NK-92 (cell line): ENCODE results near the gene CPT1B.

Experiments
- DNase-seq: peaks from one replicate; lab custom pipeline; 2025; ENCODE audit not compliant: unreplicated experiment; lab: John Stamatoyannopoulos, UW

The CPT1B gene

DNA sequence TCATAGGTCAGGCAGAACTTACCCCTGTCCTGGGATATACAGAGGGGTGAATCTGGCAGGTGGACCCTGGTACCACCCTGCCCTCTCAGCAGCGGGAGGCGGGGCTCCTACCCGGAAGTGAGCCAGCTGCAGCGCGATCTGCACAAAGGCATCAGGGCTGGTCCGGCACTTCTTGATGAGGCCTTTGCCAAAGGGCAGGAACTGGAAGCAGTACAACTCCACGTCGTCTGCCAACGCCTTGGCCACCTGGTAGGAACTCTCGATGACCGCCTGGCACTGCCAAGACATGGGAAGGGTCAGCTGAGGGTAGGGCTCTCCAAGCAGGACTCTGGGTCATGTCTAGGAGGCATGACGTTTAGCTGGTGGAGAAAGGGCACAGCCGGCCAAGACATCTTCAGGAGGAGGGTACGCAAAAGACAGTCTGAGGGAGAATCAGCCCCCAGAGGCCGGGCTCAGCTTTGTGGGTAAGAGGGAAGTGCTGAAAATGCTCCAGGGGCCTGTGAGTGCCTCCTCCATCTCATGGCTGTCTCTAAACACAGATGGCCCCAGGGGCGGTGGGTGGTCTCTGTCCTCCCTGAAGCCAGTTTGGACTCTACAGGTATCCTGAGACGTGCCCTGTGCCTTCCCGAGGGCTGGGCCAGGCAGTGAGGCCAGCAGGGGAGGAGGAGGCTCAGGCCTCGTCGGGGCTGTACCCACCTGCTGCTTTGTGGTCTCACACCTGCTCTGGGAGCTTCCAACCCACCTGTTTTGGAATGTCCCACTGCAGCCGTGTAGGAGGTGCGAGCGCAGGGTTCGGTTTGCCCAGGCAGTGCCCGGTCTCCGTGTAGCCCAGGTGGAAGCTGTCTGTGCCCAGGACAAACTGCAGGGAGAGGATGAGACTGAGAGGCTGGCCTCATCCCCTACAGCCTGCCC lies 6.7 kb downstream of the CPT1B start:
- DNase-seq, result no peak

DNA sequence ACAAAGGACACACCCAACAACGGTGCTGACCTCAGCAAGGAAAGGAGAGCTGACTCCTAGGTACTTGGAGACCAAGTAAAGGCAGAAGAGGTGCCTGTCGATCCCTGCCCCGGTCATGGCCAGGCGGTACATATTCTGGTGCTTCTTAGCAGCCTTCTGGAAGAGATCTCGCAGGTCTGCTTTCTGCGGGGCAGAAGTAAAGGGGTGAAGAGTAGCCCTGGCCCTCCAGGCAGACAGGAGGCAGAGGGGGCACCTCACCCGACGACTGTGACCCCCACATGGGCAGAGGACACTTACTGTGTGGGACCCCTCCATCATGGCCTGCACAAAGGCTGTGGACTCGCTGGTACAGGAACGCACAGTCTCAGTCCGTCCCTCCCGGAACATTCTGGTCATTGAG lies 7.4 kb downstream of the CPT1B start:
- no peak for DNase-seq

DNA sequence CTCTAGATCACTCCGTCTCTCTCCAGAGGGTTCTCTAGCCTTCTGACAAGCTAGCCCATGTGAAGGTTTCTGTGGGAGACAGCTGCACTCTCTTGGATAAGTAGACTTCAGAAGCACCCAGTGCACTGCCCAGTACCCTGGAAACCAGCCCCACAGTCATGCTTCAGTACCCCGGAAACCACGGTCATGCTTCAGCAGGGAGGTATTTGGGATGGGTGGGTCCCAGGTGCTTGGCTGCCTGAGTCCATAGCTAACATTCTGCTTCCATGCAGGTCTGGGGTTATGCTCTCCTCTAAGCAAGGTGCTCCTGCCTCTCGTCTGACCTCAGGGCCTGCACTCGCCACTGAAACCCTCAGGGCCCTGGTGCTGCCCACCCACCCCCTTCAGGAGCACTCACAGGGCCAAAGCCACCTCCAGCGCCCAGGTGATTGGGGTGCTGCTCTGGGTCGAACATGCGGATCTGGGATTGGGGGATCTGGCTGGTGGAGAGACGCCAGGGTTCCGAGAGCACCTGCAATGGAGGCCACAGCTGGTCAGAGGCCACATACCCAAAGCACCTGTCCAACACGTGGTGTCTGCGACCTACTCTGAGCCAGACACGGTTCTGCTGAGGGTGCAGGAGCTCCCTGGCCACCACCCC lies 8.2 kb downstream of the CPT1B start:
- DNase-seq, result no peak

DNA sequence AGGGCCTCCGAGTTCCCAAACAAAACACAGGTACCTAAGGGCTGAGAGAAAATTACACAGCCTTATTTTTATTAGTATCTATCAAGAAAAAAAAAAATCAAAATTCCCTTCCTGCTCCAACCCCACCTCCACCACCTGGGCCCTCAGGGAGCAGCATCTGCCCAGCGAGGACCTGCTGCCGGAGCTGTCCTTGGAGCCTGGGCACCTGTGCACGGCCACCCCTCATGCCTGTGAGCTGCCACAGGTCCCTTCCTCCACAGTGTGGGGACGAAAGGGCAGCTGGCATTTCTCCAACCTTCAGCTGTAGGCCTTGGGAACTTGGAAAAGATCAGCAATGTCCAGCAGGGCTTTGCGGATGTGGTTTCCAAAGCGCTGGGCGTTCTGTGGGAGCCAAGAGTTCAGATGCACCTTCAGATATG lies 9.2 kb downstream of the CPT1B start:
- DNase-seq, result no peak

DNA sequence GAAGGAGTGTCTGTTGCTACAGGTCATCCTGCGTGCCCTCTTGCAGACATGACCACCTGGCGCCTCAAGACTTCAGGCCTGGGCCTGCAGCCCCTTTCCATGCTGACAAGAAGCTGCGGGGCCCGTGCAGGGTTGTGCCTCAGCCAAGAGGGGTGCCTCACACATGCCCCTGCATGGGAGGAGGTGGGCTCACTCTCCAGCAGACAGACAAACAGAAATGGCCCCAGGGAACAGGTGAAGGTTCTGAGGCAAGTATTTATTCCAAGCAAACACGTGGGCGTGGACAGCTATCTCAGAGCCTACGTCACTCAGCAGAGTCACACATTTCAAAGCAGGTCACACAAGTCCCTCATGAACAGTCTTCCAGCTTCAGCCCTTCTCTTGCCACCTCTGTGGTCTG lies 9.6 kb downstream of the CPT1B start:
- DNase-seq, result no peak

DNA sequence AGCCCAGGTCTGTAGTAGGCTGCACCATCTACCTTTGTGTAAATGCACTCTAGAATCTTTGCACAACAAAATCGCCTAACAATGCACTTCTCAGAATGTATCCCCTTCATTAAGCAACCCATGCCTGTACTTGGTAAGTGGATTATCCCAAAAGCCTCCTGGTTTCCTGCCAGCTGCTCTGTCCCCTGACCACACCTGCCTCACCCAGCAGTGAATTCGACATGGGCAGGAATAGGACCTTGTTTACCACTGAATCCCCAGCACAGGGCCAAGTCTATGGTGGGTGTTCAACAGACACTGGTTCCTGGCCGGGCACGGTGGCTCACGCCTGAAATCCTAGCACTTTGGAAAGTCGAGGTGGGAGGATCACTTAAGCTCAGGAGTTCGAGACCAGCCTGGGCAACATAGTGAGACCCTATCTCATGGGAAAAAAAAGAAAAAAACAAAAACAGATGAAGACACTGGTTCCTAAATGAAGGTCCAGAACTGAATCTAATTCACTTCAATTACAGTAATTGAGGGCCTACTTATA lies 10.4 kb downstream of the CPT1B start:
- DNase-seq, result no peak

DNA sequence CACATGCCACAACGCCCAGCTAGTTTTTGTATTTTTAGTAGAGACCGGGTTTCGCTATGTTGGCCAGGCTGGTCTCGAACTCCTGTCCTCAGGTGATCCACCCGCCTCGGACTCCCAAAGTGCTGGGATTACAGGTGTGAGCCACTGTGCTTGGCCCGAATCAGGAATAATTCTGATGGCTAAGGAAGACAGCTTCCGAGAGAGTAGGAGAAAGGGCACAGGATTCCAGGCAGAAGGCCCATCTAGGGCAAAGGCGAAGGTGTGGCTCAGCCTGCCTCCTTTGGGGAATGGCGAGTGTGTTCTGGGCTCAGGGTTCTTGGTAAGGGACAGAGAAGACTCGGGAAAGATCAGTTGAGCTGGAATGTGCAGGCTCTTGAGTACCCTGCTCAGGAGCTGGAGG lies 13.9 kb downstream of the CPT1B start:
- no peak for DNase-seq

DNA sequence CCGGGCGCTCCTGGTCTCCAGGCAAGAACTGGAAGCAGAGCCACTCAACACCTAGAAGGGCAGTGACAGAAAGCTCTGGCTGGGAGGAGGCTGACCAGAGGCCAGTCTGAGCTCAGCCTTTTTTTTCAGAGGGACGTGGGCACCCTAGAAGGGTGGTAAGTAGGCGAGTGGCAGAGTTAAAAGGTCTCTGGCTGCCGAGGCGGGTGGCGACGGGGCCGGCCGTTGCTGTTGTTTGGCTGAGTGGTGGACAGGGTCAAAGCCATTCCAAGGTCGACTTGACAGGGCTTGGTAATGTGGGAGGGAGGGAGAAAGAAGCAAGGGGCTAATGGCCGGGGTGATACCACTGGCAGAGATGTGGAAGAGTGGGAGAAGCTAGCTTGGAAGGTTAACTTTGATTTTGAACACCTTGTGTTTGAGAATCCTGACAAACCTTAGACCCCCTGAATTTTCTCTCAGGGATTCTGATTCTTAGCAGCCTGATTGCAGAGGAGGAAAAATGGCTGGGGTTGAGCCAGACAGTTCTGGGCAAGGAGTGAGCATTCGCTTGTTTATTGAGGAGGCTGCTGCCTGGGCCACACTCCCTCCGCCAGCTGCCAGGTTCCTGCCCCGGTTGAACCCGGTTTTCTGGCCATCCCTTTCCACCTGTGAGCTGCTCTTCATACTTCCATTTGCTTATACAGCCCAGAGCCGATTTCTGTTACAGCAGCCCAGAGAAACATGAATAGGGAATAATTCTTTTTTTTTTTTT lies 14.6 kb downstream of the CPT1B start:
- DNase-seq, result no peak

DNA sequence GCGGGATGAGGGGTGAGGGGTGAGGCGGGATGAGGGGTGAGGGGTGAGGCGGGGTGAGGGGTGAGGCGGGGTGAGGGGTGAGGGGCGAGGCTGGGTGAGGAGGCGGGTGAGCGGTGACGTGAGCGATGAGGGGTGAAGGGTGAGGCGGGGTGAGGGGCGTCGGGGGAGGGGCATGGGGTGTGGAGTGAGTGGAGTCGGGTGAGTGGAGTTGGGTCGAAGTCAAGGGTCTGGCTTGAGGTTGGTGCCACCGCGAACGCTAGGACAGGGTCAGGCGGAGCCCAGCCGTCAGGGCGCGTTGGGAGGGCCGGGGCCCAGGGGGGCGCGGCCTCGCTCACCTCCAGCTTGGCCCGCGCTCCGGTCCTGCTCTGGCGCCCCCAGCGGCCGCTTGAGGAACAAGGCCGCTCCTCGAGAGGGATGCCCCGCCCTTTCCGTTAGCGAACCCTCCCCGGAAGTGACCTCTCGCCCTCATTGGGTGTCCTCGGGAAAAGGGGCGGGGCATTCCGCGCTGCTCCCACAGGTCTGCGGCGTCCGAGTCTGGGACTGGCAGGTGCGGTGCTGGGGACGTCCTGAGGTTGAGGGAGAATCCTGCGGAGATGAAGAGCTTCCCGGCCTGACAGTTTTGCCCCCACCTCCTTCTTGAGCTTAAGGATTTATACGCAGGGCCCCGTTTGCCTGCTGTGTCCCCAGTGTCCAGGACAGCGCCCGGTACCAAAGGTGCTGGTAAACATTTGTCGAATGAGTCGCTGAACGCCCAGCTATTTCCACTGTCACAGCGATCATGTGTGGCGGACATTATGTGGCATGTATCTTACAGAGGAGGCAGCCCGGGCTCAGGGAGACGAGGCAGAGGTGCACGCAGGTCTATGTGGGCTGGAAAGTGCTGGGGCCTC lies 15.5 kb downstream of the CPT1B start, which contains the start of gene SYCE3:
Gene SYCE3, minus strand, starts transcription at position 397 of the 890 bp plus-strand sequence. CDS start 6,514 bp downstream, outside the sequence.
- DNase-seq, result peak; percentile 62

DNA sequence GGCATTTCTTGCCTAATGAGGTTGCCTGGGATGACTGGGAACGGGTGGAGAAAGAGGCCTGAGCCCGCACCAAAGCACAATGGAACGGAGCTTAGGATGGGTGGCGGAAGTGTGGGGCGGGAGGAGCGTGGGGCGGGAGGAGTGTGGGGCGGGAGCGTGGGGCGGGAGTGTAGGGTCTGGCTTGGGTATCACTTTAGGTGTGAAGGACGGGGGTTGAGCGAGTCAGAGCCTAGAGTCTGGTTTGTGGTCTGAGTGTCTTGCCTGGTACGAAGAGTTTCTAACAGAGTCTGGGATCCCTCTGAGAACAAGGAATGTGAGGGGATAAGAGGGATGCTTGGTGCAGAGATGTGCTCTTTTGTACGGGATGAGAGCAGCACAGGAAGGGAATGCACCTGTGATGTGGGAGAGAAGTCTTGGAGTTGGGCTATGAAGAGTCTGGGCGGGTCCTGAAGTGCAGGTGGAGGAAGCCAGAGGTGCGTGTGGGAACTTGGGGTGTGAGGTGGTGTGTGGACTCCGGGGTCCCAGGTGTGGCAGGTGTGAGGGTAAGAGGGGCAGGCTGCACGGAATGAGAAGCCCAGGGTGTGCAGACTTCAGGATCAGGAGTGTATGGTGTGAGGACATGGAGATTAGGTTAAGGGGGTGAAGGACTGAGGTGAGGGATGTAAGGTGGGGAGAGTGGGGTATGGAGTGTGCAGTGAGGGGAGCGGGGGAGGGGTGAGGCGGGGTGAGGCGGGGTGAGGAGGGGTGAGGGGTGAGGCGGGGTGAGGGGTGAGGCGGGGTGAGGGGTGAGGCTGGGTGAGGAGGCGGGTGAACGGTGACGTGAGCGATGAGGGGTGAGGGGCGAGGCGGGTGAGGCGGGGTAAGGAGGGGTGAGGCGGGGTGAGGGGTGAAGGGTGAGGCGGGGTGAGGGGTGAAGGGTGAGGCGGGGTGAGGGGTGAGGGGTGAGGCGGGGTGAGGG lies 16.5 kb downstream of the CPT1B start:
- no peak for DNase-seq

DNA sequence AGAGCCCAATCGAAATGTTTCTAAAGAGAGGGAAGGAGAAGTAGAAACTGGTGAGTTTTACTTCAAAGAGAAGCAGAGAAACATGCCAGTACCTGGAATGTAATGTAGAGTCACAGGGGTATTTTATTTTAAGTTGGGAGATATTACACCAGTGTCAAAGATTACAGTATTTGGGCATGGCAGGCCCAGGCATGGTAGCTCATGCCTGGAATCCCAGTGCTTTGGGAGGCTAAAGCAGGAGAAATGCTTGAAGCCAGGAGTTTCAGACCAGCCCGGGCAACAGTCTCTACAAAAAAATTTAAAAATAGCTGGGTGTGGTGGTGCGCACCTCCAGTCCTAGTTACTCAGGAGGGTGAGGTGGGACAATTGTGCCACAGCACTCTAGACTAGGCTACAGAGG lies 18.2 kb downstream of the CPT1B start:
- no peak for DNase-seq

DNA sequence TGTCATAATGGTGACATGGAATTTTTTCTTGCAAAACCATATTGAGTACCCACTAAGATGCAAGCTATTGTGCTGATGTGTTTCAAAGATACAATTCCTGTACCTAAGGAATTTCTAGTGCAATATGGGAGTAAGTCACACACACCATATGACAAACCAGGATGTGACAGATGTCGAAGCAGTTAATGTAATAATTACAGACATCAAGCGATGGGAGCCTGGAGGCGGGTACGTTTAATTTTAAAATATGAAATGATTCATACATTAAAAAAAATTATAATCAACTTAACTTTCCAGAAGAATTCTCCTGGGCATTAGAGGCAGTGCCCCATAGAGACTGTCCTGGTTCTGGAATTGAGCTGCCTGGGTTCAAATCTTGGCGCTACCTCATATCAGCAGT lies 21.5 kb downstream of the CPT1B start:
- no peak for DNase-seq

DNA sequence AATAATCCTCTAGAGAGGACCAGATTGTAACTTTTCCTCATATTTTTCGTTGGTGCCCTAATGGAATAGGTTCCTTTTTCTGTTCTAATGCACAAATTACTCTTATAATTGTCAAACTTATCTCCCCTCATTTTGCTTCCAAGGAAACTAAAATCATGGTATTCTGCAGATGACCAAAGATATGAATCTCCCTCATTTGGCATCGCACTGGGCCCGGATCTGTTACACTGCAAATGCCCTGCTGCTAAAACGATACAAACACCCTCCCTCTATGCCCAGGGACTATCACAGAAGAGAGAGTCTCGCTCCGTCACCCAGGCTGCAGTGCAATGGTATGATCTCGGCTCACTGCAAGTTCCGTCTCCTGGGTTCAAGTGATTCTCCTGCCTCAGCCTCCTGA lies 24.9 kb downstream of the CPT1B start:
- DNase-seq, result no peak

DNA sequence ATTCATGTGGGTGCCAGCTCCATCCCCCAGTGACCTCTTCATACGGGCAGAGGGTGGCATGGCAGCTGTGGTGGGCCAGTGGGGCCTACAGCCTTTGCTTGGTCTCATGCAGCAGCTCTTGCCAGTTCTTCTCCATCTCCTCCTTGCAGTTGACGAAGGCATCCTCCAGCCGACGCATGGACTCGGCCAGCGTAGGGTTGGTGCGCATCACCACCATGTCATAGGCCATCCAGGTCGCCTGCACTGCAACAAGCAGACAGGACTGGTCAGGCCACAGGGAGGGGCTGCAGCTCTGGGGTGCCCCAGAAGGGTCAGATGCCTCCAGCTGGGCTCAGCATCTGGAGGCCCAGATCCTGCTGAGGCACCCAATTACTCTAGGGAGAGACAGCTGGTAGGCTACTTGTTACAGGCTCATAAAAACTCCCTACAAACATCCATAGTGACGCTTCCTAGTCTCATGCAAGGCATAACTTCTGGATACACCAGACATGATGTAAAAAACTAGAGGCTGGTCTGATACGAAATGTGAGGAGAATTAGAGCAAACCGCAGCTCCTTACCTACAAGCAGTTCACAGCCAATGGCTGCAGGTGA lies 27.0 kb downstream of the CPT1B start:
- DNase-seq, result no peak

DNA sequence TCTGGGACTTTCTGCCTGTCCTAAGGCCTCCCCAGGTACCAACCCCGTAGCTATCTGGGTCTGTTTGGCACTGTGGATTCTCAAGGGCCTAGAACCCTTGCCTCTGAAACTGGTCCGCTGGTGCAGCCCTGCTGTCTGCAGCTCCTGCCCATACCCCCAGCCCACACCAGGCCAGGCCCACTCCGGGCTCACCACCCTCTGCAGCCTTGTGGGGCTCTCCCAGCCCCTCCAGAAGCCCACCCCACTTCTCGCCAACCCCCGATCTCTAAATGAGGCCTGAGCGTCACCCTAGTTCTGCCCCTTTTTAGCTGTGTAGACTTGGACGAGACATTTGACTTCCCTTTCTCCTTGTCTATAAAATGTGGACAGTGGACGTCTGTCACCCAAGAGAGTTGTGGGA lies 27.8 kb downstream of the CPT1B start:
- no peak for DNase-seq

DNA sequence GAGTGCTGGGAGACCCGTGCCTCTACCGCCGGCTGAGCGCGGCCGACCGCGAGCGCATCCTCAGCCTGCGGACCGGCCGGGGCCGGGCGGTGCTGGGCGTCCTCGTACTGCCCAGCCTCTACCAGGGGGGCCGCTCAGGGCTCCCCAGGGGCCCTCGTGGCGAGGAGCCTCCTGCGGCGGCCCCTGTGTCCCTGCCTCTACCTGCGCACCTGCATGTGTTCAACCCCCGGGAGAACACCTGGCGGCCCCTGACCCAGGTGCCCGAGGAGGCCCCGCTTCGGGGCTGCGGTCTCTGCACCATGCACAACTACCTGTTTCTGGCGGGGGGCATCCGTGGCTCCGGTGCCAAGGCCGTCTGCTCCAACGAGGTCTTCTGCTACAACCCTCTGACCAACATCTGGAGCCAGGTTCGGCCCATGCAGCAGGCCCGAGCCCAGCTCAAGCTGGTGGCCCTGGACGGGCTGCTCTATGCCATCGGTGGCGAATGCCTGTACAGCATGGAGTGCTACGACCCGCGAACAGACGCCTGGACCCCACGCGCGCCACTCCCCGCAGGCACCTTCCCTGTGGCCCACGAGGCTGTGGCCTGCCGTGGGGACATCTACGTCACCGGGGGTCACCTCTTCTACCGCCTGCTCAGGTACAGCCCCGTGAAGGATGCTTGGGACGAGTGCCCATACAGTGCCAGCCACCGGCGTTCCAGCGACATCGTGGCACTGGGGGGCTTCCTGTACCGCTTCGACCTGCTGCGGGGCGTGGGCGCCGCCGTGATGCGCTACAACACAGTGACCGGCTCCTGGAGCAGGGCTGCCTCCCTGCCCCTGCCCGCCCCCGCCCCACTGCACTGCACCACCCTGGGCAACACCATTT lies 29.1 kb downstream of the CPT1B start:
- no peak for DNase-seq

DNA sequence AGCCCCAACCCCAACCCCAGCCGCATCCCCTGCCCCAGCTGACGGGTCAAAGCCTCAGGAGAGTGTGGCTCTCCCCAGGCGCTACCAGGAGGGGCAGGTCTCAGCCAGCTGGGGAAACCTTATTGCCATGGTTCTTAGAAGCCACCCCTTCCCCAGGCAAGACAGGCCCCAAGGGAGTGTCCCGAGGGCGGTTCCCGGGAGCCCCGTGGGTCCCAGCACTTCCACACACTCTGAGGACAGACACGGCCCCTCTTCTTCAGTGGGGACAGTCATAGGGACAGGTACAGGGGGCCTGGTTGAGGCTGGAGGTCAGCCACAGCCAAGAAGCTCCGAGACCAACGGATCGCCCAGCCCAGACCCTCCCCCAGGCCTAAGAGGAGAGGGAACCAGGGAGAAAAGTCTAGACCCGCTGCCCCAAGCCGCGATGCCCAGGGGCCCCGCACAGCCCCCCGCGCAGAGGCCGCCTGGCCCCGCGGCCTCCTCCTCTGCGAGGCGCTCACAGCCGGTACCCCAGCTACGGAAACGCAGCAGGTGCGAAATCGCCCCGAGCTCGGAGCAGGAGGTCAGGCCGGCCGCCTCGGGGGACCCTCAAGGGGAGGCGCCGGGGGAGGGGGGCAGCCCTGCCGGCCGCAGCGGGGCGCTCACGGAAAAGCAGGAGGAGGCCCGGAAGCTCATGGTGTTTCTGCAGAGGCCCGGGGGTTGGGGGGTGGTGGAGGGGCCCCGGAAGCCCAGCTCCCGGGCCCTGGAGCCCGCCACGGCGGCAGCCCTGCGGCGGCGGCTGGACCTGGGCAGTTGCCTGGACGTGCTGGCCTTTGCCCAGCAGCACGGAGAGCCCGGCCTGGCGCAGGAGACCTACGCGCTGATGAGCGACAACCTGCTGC lies 29.9 kb downstream of the CPT1B start:
- DNase-seq, result no peak
